Lower leg skin (tissue), 3 donors: ENCODE results near the gene HSPB1.

Experiments used
- CTCF ChIP-seq, 3 donors: fragments of 450-650 bp; IDR thresholded peaks; one replicate each; pipeline ENCODE4 v1.5.1; 2016; ENCODE audit warnings: antibody characterized with exemption in 3 of 3, mild to moderate bottlenecking in 3 of 3, moderate library complexity in 2 of 3
- POLR2A ChIP-seq, 2 donors: fragments of 450-650 bp; IDR thresholded peaks; one replicate each; pipeline ENCODE4 v1.6.1; 2016 to 2017; ENCODE audit warnings: antibody characterized with exemption in 2 of 2, mild to moderate bottlenecking in 1 of 2, moderate library complexity in 1 of 2

- no peak for TF ChIP-seq CTCF (IDR thresholded peaks at IDR 0.05)
- no peak for TF ChIP-seq POLR2A (IDR thresholded peaks at IDR 0.05)
These were observed 31.1 kb downstream of the HSPB1 start for GRCh38 chr7:76333511-76334101.
